ENCODE data around the gene GSTCD. TPM values are rescaled to one million over a fixed set of nuclear protein-coding genes. Genes with fewer than 3 reads are reported as not detected.

The GSTCD gene
- total RNA-seq, 1 experiment from 2014 or later = 8.8 TPM

DNA sequence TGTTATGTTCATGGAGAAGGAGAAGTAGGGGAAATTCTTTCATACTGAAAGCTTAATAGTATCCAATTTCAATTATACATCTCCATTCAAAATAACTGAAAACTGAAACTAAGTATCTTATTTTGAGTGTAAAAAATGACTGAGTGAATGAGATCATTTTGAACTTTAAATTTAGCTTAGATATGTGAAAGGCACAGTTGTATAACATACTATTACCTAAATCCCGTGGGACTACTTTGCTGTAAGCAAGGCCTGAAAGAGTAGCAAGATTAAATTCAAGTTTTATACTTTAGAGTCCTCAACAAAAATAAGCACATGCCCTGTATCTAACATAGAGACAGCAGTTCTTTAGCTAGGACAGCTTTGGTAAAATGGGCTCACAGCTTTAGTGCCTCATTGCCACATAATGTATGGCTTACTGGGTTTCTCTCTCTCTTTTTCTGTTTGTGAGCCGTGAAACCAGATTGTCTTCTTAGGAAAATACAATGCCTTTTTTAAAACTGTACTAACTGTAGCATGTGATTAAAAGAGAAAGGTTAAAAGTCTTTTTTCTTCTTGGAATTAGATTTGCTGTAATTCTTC, 43.2 kb downstream of the GSTCD start:
- no peaks in the 10 kb centered on the region for H3K9me3 ChIP-seq (ENCODE audit: control insufficient read depth, insufficient read depth, low read depth, low read length)
- H3K4me1 ChIP-seq (ENCODE audit: control insufficient read depth, insufficient read depth, low read length) = no peaks in the 10 kb centered on the region
- ATAC-seq = no peak
- H3K27me3 ChIP-seq (ENCODE audit: control insufficient read depth, insufficient read depth, low read length) = no peaks in the 10 kb centered on the region
- no peak overlapping the region for H3K4me3 ChIP-seq (ENCODE audit: low read depth in 2 of 2, low read length in 2 of 2)
- BruUV-seq (replicated peaks) = no TSS peak
- no peak for DNase-seq (ENCODE audit: low read depth, low spot score)
- POLR2A ChIA-PET = no interaction called here
- in situ Hi-C loops (cut with HindIII; ENCODE audit: low pct_unique_long_range_greater_than_20kb, low sequenced_read_pairs) (no loop called here), intact Hi-C loops (cut with micrococcal nuclease; ENCODE audit: unreplicated experiment) (no loop called here)
- CTCF ChIA-PET = no interaction called here
- no peak overlapping the region for H3K27ac ChIP-seq (ENCODE audit: low read length)
- TF ChIP-seq, protein P1, sequence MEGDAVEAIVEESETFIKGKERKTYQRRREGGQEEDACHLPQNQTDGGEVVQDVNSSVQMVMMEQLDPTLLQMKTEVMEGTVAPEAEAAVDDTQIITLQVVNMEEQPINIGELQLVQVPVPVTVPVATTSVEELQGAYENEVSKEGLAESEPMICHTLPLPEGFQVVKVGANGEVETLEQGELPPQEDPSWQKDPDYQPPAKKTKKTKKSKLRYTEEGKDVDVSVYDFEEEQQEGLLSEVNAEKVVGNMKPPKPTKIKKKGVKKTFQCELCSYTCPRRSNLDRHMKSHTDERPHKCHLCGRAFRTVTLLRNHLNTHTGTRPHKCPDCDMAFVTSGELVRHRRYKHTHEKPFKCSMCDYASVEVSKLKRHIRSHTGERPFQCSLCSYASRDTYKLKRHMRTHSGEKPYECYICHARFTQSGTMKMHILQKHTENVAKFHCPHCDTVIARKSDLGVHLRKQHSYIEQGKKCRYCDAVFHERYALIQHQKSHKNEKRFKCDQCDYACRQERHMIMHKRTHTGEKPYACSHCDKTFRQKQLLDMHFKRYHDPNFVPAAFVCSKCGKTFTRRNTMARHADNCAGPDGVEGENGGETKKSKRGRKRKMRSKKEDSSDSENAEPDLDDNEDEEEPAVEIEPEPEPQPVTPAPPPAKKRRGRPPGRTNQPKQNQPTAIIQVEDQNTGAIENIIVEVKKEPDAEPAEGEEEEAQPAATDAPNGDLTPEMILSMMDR (IDR thresholded peaks at IDR 0.05) = no peak
- TF ChIP-seq TCF7L2 (IDR thresholded peaks at IDR 0.05; ENCODE audit: low read depth, low read length) = no peak
- TF ChIP-seq, protein P2, sequence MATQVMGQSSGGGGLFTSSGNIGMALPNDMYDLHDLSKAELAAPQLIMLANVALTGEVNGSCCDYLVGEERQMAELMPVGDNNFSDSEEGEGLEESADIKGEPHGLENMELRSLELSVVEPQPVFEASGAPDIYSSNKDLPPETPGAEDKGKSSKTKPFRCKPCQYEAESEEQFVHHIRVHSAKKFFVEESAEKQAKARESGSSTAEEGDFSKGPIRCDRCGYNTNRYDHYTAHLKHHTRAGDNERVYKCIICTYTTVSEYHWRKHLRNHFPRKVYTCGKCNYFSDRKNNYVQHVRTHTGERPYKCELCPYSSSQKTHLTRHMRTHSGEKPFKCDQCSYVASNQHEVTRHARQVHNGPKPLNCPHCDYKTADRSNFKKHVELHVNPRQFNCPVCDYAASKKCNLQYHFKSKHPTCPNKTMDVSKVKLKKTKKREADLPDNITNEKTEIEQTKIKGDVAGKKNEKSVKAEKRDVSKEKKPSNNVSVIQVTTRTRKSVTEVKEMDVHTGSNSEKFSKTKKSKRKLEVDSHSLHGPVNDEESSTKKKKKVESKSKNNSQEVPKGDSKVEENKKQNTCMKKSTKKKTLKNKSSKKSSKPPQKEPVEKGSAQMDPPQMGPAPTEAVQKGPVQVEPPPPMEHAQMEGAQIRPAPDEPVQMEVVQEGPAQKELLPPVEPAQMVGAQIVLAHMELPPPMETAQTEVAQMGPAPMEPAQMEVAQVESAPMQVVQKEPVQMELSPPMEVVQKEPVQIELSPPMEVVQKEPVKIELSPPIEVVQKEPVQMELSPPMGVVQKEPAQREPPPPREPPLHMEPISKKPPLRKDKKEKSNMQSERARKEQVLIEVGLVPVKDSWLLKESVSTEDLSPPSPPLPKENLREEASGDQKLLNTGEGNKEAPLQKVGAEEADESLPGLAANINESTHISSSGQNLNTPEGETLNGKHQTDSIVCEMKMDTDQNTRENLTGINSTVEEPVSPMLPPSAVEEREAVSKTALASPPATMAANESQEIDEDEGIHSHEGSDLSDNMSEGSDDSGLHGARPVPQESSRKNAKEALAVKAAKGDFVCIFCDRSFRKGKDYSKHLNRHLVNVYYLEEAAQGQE (IDR thresholded peaks at IDR 0.05; ENCODE audit: insufficient read depth in 1 of 2, low read depth in 2 of 2, low read length in 1 of 2) = no peak
- TF ChIP-seq SIN3A (IDR thresholded peaks at IDR 0.05; ENCODE audit: borderline replicate concordance, insufficient read depth, low read depth, low read length) = no peak
- no peak for TF ChIP-seq POLR2AphosphoS5 (IDR thresholded peaks at IDR 0.05; ENCODE audit: low read depth, low read length)
- H3K36me3 ChIP-seq (ENCODE audit: control insufficient read depth, insufficient read depth, low read length) = no peaks in the 10 kb centered on the region

DNA sequence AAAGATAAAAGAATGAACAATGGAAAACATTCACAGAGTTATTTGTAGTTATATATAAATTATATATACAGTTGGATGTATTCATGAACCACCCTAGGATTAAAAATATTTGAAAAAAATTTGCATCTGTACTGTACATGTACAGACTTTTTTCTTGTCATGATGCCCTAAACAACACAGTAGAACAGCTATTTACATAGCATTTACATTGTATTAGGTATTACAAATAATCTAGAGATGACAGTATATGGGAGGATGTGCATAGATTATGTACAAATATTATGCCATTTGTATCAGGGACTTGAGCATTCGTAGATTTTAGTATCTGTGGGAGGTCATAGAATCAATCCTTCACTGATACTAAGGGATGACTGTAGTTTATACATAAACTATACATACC, 44.8 kb downstream of the GSTCD start:
- no peaks in the 10 kb centered on the region for H3K9me3 ChIP-seq (ENCODE audit: control insufficient read depth, insufficient read depth, low read depth, low read length)
- no peak overlapping the region for H3K27ac ChIP-seq (ENCODE audit: low read length)
- no peaks in the 10 kb centered on the region for H3K36me3 ChIP-seq (ENCODE audit: control insufficient read depth, insufficient read depth, low read length)
- ATAC-seq = no peak
- POLR2A ChIA-PET = interaction anchor here (0.7 kb wide), 1 partner anchor 42 kb away, joined by 4 read pairs; no protein-coding TSS in a partner anchor
- H3K4me1 ChIP-seq (ENCODE audit: control insufficient read depth, insufficient read depth, low read length) = no peaks in the 10 kb centered on the region
- CTCF ChIA-PET = no interaction called here
- no peak overlapping the region for H3K4me3 ChIP-seq (ENCODE audit: low read depth in 2 of 2, low read length in 2 of 2)
- intact Hi-C loops (cut with micrococcal nuclease; ENCODE audit: unreplicated experiment) = no loop called here
- DNase-seq (ENCODE audit: low read depth, low spot score) = no peak
- no TSS peak for BruUV-seq (replicated peaks)
- H3K27me3 ChIP-seq (ENCODE audit: control insufficient read depth, insufficient read depth, low read length) = no peaks in the 10 kb centered on the region
- TF ChIP-seq SIN3A (IDR thresholded peaks at IDR 0.05; ENCODE audit: borderline replicate concordance, insufficient read depth, low read depth, low read length) (no peak), TCF7L2 (IDR thresholded peaks at IDR 0.05; ENCODE audit: low read depth, low read length) (no peak), POLR2AphosphoS5 (IDR thresholded peaks at IDR 0.05; ENCODE audit: low read depth, low read length) (no peak)
- TF ChIP-seq, protein P1 (IDR thresholded peaks at IDR 0.05) = no peak
- TF ChIP-seq, protein P2 (IDR thresholded peaks at IDR 0.05; ENCODE audit: insufficient read depth in 1 of 2, low read depth in 2 of 2, low read length in 1 of 2) = no peak
- in situ Hi-C loops (cut with HindIII; ENCODE audit: low pct_unique_long_range_greater_than_20kb, low sequenced_read_pairs) = no loop called here

Measured in Panc1 (cell line).